ENCODE results near the gene MPHOSPH9.

- TF ChIP-seq POLR2AphosphoS5 (IDR thresholded peaks at IDR 0.05; ENCODE audit: low read depth, low read length) = no peak
- no peak for TF ChIP-seq CTCF (IDR thresholded peaks at IDR 0.05)
- TF ChIP-seq SIN3A (IDR thresholded peaks at IDR 0.05; ENCODE audit: borderline replicate concordance, insufficient read depth, low read depth, low read length) = no peak
- no peak for TF ChIP-seq TCF7L2 (IDR thresholded peaks at IDR 0.05; ENCODE audit: low read depth, low read length)
- TF ChIP-seq REST (IDR thresholded peaks at IDR 0.05; ENCODE audit: insufficient read depth in 1 of 2, low read depth in 2 of 2, low read length in 1 of 2) = no peak
Observed at GRCh38 chr12:123111498-123112165, 121.3 kb downstream of the MPHOSPH9 start.
